ENCODE results near the gene AVPI1.
"Not testable (repeated sequence)": the region's sequence is repeated elsewhere in the genome, so short reads cannot be mapped to it uniquely, and the experiment has no call there.

AVPI1 gene

DNA sequence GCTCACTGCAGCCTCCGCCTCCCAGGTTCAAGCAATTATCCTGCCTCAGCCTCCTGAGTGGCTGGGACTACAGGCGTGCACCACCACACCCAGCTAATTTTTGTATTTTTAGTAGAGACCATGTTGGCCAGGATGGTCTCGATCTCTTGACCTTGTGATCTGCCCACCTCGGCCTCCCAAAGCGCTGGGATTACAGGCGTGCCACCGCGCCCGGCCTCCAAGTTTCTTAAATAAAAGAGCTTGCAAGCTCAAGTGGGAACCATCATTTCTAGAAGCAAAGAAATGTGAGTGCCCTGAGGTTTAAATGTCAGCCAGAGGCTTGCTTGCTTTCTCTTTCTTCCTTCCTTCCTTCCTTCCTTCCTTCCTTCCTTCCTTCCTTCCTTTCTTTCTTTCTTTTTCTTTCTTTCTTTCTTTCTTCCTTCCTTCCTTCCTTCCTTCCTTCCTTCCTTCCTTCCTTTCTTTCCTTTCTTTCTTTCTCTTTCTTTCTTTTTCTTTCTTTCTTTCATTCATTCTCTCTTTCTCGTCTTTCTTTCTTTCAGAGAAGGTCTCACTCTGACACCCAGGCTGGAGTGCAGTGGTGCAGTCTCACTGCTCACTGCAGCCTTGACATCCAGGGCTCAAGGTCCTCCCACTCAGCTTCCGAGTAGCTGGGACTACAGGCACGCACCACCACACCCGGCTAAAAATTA lies 44.4 kb downstream of the AVPI1 start:
- not testable (repeated sequence) for DNase-seq (ENCODE audit: low read depth in 1 of 2, low spot score in 1 of 2)

DNA sequence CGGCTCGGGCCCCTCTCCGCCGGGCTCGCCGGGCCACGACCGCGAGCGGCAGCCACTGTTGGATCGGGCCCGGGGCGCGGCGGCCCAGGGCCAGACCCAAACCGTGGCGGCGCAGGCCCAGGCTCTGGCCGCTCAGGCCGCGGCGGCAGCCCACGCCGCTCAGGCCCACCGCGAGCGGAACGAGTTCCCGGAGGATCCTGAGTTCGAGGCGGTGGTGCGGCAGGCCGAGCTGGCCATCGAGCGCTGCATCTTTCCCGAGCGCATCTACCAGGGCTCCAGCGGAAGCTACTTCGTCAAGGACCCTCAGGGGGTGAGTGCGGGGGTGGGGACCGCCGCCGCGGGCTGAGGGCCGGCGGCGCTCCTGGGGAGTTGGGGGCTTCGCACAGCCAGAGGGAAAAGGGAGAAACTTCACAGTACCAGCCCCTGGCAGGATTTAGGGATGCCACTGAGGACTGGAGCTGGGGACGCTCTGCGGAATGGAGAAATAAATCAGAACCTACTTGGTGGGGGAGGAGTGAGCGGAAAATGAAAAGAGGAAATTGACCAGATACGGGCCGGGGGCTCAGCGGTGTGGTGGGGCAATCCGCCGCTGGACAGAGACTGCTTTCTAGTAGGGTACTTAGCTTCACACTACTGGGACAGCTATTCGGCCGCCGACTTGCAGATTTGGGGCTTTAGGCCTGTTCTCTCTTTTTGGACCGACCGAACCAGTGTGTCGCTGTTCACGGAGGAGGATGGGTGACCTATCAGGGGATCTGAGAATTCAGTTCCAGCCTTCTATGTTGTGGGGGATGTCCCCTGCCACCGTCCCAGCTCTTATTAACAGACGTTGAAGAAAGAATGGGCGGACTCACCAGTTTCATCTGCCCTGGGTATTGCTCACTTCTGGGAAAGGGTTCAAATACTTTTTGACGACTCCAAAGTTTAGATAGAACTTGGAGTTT lies 45.9 kb downstream of the AVPI1 start:
- DNase-seq (ENCODE audit: low read depth in 1 of 2, low spot score in 1 of 2), result no peak

DNA sequence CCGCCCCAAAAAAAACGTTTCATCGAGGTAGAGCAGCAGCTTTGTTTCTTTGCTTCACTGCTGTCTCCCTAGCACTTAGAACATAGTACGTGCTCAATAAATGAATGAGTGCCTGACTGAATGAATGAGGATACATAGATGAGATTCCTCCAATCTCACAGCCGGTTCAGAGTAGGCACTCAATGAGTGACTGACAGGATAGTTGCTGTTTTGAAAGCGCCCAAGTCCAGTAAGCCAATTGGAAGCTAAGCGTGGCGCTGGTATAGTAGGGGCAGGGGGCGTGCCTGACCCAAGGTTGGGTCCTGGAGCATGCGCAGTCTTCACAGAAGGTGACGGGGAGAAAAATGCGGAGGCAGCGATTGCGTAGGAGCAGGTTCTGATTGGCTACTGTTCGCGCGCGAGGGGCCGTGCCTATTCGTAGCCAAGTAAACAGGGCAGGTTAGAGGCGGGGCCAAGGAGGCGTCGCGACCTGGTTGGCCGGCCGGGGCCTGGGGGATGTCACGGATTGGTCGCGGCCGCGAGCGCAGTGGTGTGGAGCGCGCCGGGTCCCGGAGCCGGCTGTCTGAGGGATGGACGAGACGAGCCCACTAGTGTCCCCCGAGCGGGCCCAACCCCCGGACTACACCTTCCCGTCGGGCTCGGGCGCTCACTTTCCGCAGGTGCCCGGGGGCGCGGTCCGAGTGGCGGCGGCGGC lies 46.7 kb downstream of the AVPI1 start, which contains the start of gene PI4K2A:
TSS of gene PI4K2A (plus strand) at position 498 of the 694 bp plus-strand sequence. CDS start at position 570, 72 bp downstream.
- DNase-seq (ENCODE audit: low read depth in 1 of 2, low spot score in 1 of 2), result peak; percentile 95 to 96

DNA sequence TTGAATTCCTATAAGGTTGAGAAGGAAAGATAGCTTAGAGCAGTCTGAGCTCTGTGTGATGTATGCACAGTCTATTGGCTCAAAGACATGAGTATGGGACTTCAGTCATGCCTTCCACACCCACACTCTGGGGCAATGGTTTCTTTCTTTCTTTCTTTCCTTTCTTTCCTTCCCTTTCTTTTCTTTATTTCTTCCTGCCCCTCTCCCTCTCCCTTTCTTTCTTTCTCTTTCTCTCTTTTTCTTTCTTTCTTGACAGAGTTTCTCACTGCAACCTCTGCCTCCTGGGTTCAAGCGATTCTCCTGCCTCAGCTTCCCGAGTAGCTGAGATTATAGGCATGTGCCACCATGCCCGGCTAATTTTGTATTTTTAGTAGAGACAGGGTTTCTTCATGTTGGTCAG lies 48.0 kb downstream of the AVPI1 start:
- not testable (repeated sequence) for DNase-seq (ENCODE audit: low read depth in 1 of 2, low spot score in 1 of 2)

DNA sequence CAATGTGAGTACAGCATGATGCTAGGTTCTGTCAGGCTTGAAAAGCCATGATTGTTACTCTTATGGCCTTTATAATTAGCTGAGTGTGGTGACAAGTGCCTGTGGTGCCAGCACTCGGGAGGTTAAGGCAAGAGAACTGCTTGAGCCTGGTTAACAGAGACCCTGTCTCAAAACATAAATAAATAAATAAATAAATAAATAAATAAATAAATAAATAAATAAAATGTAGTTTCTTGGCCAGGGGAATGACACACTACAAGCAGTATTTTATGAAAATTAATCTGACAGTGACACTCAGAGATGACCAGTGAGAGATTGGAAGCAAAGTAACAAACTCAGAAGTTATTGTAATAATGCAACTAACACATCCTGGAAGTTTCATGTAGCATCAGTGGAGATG lies 51.5 kb downstream of the AVPI1 start:
- no peak for DNase-seq (ENCODE audit: low read depth in 1 of 2, low spot score in 1 of 2)

DNA sequence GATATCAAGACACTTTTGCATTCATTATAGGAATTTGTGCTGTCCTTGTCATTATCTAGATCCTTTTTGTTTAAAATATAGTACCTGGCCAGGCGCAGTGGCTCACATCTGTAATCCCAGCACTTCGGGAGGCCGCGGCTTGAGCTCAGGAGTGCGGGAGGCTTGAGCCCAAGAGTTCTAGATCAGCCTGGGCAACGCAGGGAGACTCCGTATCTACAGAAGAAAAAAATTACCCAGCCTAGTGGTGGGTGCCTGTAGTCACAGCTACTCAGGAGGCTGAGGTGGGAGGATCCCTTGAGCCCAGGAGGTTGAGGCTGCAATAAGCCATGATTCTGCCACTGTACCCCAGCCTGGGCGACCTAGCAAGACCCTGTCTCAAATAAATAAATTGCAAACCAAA lies 53.1 kb downstream of the AVPI1 start:
- no peak for DNase-seq (ENCODE audit: low read depth in 1 of 2, low spot score in 1 of 2)

DNA sequence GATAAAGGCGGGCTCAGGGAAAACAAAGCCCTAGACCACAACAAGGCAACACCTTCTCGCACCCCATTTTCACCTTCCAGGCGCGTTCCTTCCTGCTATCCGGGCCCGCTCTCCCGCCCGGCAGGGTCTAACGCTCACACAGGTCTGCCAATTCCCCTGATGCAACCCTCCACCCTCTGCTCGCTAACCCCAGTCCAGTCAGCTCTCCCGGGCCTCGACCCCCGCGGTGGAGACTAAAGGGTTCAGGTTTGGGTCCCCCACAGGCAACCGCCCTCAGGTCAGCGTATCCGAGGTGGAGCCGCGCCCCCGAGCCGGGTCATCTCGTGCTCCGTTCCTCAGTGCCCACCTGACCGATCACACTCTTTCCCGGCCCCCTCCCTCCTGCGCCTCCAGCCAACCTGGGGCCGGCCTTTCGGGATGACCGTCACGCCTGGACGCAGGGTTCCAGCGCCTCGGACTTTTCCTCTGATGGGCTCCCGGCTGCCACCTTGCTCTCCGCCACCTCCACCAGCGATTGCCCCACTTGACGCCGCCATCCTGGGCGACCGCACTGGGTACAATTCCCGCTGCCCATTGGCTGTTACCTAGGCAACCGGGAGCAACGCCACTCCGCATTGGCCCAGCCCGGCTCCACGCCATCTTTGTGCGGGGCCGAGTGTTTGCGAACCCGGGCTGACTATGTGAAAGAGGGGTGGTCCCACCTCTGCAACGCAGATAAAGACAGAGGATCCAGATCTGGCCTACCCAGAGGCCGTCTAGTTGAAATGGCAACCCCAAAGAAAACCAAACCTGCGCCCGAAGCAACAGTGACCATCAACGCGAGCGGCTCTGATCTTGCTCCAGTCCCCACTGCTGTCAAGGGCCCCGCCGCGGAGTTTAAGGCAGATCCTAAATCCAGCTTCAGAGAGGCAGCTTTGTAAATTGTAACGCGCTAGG lies 53.8 kb downstream of the AVPI1 start, which contains the start of gene MORN4:
TSS of gene MORN4 (minus strand) at position 552 of the 936 bp plus-strand sequence. CDS start 13,847 bp downstream, outside the sequence.
- DNase-seq (ENCODE audit: low read depth in 1 of 2, low spot score in 1 of 2), result peak; percentile 80

DNA sequence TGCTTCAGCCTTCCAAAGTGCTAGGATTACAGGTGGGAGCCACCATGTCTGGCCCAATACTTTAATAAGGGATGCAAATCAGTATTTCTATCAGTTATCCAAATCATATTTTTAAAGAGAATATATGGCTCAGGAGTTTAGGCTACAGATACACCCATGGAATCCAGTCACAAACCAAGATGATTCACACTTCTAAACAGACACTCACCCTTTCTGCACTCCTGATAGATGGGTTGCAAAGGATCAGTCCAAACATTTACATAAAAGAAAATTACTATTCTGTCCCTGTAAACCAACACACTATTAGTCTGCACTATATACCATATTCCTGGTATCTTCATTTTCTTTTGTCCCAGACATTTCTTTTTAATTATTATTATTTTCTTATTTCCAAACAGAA lies 55.9 kb downstream of the AVPI1 start:
- no peak for DNase-seq (ENCODE audit: low read depth in 1 of 2, low spot score in 1 of 2)

DNA sequence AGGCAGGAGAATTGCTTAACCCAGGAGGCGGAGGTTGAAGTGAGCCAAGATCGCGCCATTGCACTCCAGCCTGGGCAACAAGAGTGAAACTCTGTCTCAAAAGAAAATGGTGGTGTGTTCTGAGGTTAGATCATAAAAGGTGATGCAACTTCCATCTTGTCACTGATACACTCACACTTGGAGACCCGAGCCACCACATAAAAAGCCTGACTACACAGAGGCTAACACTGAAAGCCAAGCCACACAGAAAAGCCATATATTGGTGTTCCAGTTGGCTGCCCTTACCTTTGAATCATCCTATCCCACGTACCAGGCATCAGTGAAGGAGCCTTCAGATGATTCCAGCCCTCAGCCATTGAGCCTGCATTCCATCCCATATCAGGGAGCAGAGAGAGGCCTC lies 57.8 kb downstream of the AVPI1 start:
- DNase-seq (ENCODE audit: low read depth in 1 of 2, low spot score in 1 of 2), result no peak

DNA sequence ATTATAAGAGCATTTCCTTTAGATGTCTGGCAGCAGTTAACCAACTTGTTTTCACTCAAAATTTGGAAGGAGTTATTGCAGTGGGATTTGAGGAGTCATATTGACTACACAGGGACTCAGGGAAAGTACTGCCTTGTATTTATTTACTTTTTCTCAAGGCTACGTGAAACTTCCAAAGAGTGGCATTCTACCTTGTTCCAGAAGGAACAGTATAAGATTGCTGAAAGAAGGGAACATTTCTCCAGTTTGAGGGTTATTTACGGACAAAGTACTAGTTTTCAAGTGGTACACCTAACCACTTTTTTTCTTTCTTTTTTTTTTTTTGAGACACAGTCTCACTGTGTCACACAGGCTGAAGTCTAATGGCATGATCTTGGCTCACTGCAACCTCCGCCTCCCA lies 58.8 kb downstream of the AVPI1 start:
- DNase-seq (ENCODE audit: low read depth in 1 of 2, low spot score in 1 of 2), result no peak

DNA sequence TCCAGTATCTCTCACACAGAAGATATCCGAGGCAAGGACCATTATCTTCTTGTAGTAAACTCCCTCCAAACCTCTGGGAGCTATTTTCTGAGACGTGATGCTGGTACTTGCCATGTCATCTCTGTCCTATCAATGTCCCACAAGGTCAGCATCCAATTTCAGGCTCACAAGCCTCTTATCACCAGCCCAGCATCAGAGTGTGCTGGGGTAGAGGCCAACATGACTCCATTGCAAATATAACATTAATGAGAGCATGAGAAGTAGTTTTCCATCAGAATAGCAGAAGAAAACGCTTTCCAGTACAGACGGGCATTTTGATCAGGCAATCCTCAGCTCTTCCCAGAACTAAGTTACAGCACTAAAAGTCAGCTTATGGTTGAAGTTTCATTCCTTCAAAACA lies 59.3 kb downstream of the AVPI1 start:
- no peak for DNase-seq (ENCODE audit: low read depth in 1 of 2, low spot score in 1 of 2)

All from stimulated activated CD4-positive, alpha-beta T cell treated with anti-CD3 and anti-CD28 coated beads, Interleukin-15, amount 100 ng/mL, for 1 hour (primary cell).